HL-60 (cell line): ENCODE results near the gene TPRKB.
"Not testable (repeated sequence)": the region's sequence is repeated elsewhere in the genome, so short reads cannot be mapped to it uniquely, and the experiment has no call there.

Experiments used
- DNase-seq, 2 experiments: peaks; one replicate each; pipeline ENCODE4 v3.0.0-alpha.2; 2010 to 2020; ENCODE audit warnings: low read depth in 1 of 2, low spot score in 1 of 2
- H3K27ac ChIP-seq: fragments of 250-450 bp; sonication (Bioruptor Pico); replicated peaks from 2 replicates; pipeline ENCODE4 v1.5.1; 2020; ENCODE audit warnings: mild to moderate bottlenecking, moderate library complexity
- H3K27me3 ChIP-seq: fragments of 250-450 bp; sonication (Bioruptor Pico); 2 replicates; pipeline ENCODE4 v1.5.1; 2021; ENCODE audit warnings: mild to moderate bottlenecking, moderate library complexity; ENCODE audit not compliant: insufficient read depth, poor library complexity, severe bottlenecking
- H3K4me3 ChIP-seq: replicated peaks from 2 replicates; pipeline ENCODE4 v1.5.1; 2011; ENCODE audit warnings: mild to moderate bottlenecking, control low read depth, low read length; ENCODE audit not compliant: insufficient read depth
- GABPA ChIP-seq: IDR thresholded peaks from 2 replicates; pipeline ENCODE4 v1.6.1; 2012; ENCODE audit warnings: low read depth
- POLR2AphosphoS5 ChIP-seq: IDR thresholded peaks from 2 replicates; pipeline ENCODE4 v1.6.1; 2012; ENCODE audit warnings: low read depth
- SPI1 ChIP-seq: IDR thresholded peaks from 2 replicates; pipeline ENCODE4 v1.6.1; 2012; ENCODE audit warnings: low read depth, mild to moderate bottlenecking, borderline replicate concordance
- TF ChIP-seq, protein P1 (sequence below): IDR thresholded peaks from one replicate; pipeline ENCODE4 v1.5.1; 2011; ENCODE audit warnings: low read length, control low read depth, inconsistent platforms; ENCODE audit not compliant: insufficient read depth
- TF ChIP-seq, protein P2 (sequence below): IDR thresholded peaks from 2 replicates; pipeline ENCODE4 v1.6.1; 2012; ENCODE audit warnings: low read depth; ENCODE audit not compliant: insufficient replicate concordance

Gene TPRKB

GRCh38 chr2:73718421-73718820 lies 18.7 kb downstream of the TPRKB start:
- H3K4me3 ChIP-seq: no peak overlapping the region
- H3K27me3 ChIP-seq: no peaks in the 10 kb centered on the region
- H3K27ac ChIP-seq: no peak overlapping the region
- DNase-seq: no peak
- TF ChIP-seq, protein P1, sequence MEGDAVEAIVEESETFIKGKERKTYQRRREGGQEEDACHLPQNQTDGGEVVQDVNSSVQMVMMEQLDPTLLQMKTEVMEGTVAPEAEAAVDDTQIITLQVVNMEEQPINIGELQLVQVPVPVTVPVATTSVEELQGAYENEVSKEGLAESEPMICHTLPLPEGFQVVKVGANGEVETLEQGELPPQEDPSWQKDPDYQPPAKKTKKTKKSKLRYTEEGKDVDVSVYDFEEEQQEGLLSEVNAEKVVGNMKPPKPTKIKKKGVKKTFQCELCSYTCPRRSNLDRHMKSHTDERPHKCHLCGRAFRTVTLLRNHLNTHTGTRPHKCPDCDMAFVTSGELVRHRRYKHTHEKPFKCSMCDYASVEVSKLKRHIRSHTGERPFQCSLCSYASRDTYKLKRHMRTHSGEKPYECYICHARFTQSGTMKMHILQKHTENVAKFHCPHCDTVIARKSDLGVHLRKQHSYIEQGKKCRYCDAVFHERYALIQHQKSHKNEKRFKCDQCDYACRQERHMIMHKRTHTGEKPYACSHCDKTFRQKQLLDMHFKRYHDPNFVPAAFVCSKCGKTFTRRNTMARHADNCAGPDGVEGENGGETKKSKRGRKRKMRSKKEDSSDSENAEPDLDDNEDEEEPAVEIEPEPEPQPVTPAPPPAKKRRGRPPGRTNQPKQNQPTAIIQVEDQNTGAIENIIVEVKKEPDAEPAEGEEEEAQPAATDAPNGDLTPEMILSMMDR: no peak
- TF ChIP-seq POLR2AphosphoS5: no peak
- no peak for TF ChIP-seq SPI1
- TF ChIP-seq GABPA: no peak
- TF ChIP-seq, protein P2, sequence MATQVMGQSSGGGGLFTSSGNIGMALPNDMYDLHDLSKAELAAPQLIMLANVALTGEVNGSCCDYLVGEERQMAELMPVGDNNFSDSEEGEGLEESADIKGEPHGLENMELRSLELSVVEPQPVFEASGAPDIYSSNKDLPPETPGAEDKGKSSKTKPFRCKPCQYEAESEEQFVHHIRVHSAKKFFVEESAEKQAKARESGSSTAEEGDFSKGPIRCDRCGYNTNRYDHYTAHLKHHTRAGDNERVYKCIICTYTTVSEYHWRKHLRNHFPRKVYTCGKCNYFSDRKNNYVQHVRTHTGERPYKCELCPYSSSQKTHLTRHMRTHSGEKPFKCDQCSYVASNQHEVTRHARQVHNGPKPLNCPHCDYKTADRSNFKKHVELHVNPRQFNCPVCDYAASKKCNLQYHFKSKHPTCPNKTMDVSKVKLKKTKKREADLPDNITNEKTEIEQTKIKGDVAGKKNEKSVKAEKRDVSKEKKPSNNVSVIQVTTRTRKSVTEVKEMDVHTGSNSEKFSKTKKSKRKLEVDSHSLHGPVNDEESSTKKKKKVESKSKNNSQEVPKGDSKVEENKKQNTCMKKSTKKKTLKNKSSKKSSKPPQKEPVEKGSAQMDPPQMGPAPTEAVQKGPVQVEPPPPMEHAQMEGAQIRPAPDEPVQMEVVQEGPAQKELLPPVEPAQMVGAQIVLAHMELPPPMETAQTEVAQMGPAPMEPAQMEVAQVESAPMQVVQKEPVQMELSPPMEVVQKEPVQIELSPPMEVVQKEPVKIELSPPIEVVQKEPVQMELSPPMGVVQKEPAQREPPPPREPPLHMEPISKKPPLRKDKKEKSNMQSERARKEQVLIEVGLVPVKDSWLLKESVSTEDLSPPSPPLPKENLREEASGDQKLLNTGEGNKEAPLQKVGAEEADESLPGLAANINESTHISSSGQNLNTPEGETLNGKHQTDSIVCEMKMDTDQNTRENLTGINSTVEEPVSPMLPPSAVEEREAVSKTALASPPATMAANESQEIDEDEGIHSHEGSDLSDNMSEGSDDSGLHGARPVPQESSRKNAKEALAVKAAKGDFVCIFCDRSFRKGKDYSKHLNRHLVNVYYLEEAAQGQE: no peak

GRCh38 chr2:73717695-73718094 lies 19.4 kb downstream of the TPRKB start:
- not testable (repeated sequence) for H3K27ac ChIP-seq, H3K27me3 ChIP-seq, H3K4me3 ChIP-seq, DNase-seq

- TF ChIP-seq SPI1 (no peak), POLR2AphosphoS5 (no peak), GABPA (no peak)
- TF ChIP-seq, protein P1: no peak
- TF ChIP-seq, protein P2: no peak
- no peak for DNase-seq
- H3K4me3 ChIP-seq: no peak overlapping the region
- H3K27me3 ChIP-seq: no peaks in the 10 kb centered on the region
- H3K27ac ChIP-seq: no peak overlapping the region
These were observed 19.9 kb downstream of the TPRKB start for GRCh38 chr2:73717251-73717606.

- DNase-seq: no peak
- Histone ChIP-seq H3K27me3 (no peaks in the 10 kb centered on the region), H3K27ac (no peak overlapping the region), H3K4me3 (no peak overlapping the region)
- TF ChIP-seq, protein P2: no peak
- TF ChIP-seq POLR2AphosphoS5: no peak
- TF ChIP-seq, protein P1: no peak
- no peak for TF ChIP-seq GABPA
These were observed 20.4 kb downstream of the TPRKB start for GRCh38 chr2:73716543-73717250.
